Hematopoietic multipotent progenitor cell treated with erythropoietin and hydrocortisone succinate and interleukin-3 and kit ligand, for 6 days (in vitro differentiated cells): ENCODE measurements around the gene BTBD6.

Experiments used
- DNase-seq: peaks from one replicate; pipeline ENCODE4 v3.0.0-alpha.2; 2015

Gene BTBD6

GRCh38 chr14:105241641-105242040, 6.7 kb upstream of the BTBD6 start:
- DNase-seq = no peak

- no peak for DNase-seq
Observed at GRCh38 chr14:105244334-105244733, 4.0 kb upstream of the BTBD6 start.

- DNase-seq = no peak
Observed at GRCh38 chr14:105247026-105247425, 1.3 kb upstream of the BTBD6 start.

DNA sequence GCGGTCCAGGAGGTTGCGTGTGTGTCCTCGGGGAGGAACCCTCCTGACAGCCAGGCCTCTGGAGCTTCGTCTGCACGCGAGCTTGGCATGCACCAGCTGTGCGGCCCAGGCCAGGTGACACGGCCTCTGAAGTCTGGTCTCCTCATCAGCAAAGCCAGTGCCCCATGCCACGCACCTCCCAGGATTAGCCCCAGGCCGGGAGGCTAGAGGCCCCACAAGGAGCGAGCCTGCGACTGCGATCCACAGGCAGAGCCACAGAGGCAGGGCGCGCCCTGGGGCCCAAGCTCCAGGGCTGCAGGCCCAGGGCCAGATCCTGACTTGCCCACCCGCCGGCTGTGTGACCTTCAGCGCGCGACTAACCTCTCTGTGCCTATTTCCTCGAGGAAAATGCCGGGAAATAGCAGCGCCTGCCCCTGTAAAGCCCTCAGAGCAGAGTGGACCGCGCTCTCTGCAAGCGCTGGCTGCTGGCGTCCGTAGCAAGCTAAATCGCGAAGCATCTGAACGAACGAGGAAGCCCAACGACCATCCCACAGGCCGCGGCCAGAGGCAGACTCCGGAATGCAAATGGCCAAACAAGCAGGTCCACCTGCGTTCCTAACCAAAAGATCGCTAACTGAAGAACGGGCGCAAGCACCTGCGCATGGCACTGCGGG, 492 bp upstream of the BTBD6 start:
- DNase-seq = no peak

GRCh38 chr14:105249182-105250007, 1.1 kb downstream of the BTBD6 start:
- DNase-seq = peak; percentile 17

- no peak for DNase-seq
Observed at GRCh38 chr14:105250008-105250366, 1.7 kb downstream of the BTBD6 start.

DNA sequence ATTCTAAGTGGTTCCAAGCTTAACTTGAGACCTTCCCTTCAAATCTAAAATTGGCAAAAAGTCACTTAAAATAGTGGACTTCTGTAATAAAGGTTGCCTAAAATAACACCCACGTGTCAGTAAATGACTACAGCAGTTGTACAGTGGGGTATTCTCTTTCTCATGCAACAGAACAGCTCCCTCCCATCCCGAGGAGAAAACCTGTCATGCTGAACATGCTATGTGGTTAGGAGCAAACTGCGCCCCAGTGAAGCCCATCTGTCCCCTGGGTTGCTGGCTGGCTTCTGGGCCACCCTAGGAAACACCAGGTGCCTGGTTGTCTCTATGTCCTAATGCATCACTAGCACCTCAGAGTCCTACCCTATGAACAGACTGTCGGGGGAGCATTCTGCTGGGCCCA, 2.7 kb downstream of the BTBD6 start:
- no peak for DNase-seq

DNA sequence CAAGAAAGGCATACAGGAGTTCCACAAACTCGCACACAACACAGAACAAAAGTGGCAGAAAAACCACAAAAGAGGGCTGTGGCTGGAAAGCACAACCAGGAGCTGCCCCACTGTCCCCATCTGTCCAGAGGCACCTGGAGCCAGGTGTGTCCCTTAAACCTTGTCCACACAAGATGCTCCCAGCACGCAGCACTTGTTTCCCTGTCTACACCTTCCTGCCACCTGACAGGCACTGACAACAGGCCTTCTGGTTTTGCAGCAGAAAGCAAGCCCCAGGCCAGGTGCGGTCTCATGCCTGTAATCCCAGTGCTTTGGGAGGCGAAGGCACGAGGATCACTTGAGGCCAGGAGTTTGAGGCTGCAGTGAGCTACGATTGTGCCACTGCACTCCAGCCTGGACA, 3.6 kb downstream of the BTBD6 start:
- DNase-seq = no peak

DNA sequence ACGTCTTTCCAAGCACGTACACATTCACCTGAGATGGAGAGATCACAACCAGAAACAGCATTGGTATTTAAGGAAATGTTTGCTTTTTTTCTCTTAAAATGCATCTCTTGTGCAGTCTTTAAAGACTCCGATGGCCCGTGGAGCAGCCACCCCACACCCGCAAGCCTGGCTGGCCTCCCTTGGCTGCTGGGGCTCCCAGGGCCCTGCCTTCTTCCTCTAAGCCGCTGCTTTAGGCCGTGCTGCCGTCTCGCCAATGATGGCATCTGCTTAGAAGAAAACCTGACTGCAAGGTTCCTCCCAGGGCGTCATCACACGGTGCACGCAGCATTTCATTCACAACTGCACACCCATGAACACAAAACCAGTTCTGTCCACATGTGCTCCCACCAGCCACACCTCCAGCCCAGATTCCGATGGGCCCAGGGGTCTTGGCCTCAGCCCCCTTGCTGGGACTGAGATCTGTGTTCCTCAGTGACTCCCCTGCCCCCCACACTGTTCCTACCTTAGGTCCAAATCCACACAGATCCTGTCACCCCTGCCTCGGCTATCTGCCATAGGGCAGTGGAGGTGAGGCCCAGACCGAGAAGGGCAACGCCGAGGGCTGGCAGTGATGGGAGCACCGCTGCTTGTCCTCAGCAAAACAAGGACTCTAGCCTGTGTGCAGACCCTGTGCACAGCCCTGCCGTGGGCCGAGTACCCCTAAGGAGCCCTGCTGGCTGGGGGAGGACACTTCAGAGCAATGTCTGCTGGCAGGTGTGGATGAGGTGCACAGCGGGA, 4.4 kb downstream of the BTBD6 start:
- no peak for DNase-seq

GRCh38 chr14:105253329-105253682, 5.0 kb downstream of the BTBD6 start:
- DNase-seq = no peak

GRCh38 chr14:105255021-105255507, 6.7 kb downstream of the BTBD6 start:
- peak; percentile 23 for DNase-seq

- DNase-seq = no peak
Observed at GRCh38 chr14:105256292-105256960, 8.1 kb downstream of the BTBD6 start.

DNA sequence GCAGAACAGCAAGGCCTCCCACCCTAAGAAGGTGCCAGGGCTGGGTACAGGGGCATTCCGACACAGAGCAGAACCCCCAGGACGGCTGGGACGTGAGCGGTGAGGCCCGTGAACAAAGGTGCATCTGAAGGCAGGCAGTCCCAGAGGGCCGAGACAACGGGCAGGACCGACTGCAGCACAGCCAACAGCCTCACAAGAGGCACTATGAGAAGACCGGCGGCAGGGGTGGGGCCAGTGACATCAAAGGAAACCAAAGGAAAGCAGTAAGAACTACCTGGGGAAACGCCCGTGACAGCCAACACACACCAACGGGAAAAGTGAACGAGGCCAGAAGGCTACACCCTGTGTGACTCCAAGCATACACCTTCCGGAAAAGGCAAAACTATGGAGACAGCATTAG, 9.1 kb downstream of the BTBD6 start:
- no peak for DNase-seq

- no peak for DNase-seq
Observed at GRCh38 chr14:105258846-105259245, 10.5 kb downstream of the BTBD6 start.

GRCh38 chr14:105260959-105261358, 12.6 kb downstream of the BTBD6 start:
- DNase-seq = no peak

DNA sequence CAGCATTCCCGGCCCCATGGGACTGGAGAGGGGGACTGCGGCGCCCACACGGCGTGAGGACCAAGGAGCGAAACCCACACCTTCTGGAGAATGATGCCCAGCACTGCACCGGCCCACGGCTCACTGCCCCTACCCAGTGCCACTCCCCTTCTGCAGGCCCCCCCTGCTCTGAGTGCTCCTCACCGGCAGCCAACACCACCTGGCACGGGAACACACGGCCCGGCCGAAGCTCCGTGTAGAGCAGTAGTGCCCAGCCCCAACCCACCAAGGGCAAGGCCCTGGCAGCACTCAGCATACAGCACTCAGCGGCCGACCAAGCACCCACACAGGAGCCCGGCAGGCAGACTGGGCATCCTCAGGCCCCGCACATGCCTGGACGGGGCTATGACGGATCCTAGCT, 13.4 kb downstream of the BTBD6 start:
- no peak for DNase-seq

DNA sequence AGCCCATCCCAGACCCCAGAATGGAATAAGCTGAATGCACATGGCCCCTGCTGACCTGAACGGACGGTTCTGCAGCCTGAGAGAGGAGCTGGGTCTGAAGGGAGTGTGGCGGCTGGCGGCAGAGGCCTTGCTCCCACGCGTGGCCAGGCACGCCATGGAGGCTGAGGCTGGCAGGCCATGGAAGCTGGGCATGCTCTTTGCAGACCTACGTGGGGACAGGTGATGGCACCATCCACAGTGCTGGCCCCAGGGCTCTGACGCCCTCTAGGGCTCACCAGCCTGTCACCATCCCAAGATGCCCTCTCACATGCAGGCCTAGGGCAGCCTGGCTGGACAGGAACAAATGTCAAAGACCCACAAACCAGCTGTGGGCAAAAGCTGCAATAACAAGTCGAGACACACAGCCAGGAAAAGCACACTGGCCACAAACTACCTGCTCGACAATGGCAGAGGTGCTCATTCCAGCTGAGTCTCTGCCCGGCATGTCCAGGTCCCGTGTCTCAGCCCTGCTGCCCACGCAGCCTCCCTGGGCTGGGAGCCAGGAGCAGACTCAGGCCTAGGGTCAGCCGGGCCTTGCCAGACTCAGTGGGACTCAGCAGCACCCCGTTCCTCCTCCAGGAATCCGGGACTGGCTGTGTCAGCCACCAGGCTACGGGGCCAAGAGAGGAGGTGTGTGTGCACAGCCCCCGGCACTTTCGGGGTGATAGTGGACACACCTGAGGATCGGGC, 19.7 kb downstream of the BTBD6 start:
- DNase-seq = no peak

- no peak for DNase-seq
Observed at GRCh38 chr14:105268736-105269354, 20.5 kb downstream of the BTBD6 start.

DNA sequence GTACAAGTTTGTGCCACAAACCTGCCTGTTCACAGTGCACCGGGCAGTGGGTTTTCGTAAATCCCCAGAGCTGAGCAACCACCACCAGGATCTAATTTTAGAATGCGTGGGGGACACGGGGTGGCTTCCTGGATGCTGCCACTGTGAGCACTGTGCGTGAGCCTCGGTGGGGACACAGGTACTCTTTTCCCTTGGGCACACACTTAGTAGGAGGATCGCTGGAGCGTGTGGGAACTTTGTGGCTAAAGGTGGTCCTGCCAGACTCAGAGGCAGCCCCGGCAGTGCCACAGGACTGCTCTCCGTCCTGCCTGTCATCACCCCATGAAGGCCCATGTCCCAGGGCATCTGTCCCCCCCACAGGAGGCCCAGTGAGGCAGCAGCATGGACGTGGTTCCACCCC, 21.1 kb downstream of the BTBD6 start:
- DNase-seq = no peak

DNA sequence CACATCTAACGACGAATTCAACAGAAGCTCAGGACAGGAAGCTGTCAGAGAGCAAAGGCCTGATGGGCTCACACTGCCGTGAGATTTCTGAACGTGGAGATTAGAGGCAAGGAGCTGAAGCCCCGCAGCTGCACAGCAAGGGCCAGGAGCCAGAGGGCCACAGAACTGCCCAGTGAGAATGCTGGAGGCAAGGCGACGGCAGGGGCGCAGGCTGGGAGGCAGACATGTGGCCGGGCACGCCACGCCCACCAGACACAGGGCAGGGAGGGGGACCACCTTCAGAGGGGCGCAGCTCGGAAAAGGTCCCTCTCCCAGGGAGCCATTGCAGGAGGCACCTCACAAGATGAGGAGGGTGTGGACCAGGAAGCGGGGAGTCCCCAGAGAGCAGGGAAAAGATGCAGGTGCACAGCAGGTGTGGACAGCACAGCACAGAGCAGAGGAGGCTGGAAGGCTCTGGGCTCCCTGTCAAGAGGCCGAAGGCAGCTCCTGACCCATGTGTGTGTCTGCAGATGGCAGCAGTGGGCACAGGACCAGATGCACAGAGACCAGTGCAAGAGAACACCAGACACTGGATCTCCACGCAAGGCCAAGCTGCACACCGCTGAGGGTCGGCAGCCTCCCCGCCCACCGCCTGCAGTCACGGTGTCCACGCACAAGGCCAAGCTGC, 23.0 kb downstream of the BTBD6 start:
- no peak for DNase-seq

DNA sequence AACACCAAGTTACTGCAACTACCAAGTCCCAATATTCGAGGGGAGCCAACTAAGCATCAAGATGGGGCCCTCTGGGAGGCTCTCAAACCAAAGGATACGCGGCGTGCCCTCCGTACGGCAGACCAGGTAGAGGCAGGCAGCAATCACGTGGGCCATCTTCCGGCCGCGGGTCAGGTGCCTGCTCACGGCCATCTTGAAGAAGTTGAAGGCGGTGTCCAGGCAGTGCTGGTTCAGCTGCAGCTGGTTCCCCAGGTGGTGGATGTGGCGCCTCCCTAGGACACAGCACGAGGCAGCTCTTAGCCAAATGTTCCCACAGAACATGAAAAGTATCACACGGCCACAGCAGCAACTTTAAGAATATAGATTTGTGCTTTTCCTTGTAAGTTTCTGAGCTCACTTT, 24.3 kb downstream of the BTBD6 start:
- DNase-seq = no peak

DNA sequence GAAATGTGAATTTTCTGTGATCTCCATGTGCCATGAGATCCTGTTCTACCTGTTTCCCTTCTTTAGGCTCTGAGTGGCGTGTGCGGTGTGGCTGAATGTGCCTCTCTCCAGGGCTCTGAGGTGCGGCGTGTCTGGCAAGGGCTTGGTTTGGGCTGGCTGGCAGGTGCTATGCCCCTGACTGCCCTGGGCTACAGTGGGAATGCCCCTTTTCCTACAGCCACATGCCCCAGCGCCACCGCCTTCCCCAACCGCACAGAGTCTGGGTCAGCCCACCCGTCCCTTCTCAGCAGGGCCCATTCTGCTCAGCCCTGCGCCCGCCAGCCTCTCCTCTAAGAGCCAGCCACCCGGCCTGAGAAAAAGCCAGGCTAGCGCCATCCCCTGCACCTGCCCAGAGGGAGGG, 24.7 kb downstream of the BTBD6 start:
- no peak for DNase-seq
